ENCODE measurements around the gene STK40. TPM values are rescaled to one million over a fixed set of nuclear protein-coding genes. Genes with fewer than 3 reads are reported as not detected.

Gene STK40
- total RNA-seq, 1 experiment from 2014 or later: 49.6 TPM

DNA sequence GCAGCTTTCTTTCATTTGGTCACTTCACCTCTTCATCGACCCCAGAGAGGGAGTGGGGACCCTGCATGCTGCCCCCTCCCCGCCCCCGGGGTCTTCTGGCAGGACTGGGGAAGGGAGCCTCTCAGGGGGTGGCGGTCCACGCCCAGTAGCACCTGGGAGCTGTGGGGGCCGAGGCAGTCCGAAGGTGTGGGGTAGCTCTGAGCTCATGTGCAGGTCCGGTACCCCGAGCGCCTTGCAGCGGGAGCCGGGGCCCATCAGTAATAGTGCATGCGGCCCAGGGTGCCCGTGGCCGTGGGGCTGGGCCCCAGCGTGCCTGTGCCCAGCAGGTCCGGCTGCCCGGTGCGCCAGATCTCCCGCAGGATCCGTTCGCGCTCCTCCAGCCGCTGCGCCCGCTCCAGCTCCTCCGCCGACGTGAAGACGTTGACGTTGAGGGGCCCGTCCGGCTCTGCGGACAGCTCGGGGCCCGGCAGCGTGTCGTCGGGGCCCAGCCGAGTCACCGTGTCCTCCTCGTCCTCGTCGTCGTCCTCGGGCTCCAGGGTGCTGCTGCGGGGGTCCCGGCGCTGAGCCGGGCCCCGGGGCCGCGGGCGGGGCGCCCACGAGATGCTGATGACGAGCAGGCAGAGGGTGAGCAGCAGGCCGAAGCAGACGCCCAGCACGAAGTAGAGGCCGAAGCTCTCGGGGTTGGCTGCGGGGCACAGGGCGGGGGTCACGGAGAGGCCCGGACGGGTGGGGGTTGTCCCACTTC lies 63.5 kb downstream of the STK40 start:
- ATAC-seq: peak; percentile 26
- intact Hi-C loops (cut with micrococcal nuclease; ENCODE audit: unreplicated experiment) (no loop called here), in situ Hi-C loops (cut with HindIII; ENCODE audit: low pct_unique_long_range_greater_than_20kb, low sequenced_read_pairs) (no loop called here)

DNA sequence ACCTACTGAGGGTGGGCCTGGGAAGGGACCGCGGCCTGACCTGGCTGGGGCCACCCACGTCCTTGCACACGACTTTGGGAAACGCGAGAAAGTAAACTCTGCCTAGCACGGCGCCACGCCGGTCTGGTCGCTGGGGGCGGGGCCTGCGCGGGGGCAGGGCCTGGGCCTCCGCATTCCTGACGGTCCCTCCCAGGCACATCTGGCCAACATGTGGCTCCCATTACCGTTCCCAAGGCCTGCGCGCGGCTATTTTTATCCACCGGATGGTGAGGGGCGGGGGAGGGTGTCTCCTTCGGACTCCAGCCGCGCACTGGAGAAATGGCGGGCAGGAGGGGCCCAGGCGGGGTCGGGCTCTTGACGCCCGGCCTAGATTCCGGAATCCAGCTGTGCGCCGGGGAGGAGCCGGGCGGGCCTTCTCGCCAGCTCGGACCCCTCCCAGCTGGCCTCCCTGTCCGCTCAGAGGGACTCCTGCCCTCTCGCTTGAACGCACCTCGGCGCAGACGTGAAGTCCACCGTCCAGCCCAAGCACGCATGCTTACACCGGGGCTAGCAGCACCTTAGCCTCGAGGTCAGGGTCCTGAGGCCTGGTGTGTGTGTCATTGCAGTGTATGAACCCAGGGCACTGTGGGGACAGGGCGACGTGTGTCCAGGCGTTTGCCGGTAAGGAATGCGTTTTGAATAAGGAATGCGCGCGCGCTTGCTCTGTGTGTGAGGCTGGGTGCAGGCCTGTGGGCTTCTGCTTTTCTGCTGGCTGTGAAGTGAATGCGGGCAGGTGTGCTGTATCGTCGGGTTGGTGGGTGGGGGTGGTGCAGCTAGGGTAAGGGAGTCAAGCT lies 64.4 kb downstream of the STK40 start:
- Histone ChIP-seq H3K4me3 (ENCODE audit: low read depth in 2 of 2, low read length in 2 of 2) (peak overlapping the region; percentile 16 to 72; a peak in 2 of 4 replicates), H3K27me3 (ENCODE audit: control insufficient read depth, insufficient read depth, low read length) (no peaks in the 10 kb centered on the region), H3K36me3 (ENCODE audit: control insufficient read depth, insufficient read depth, low read length) (no peaks in the 10 kb centered on the region), H3K27ac (ENCODE audit: low read length) (peak overlapping the region; percentile 81), H3K4me1 (ENCODE audit: control insufficient read depth, insufficient read depth, low read length) (peaks cover 19% of the 10 kb centered on the region), H3K9me3 (ENCODE audit: control insufficient read depth, insufficient read depth, low read depth, low read length) (no peaks in the 10 kb centered on the region)
- in situ Hi-C loops (cut with HindIII; ENCODE audit: low pct_unique_long_range_greater_than_20kb, low sequenced_read_pairs): no loop called here
- no peak for TF ChIP-seq TCF7L2 (IDR thresholded peaks at IDR 0.05; ENCODE audit: low read depth, low read length)
- no peak for TF ChIP-seq SIN3A (IDR thresholded peaks at IDR 0.05; ENCODE audit: borderline replicate concordance, insufficient read depth, low read depth, low read length)
- TF ChIP-seq, protein P1, sequence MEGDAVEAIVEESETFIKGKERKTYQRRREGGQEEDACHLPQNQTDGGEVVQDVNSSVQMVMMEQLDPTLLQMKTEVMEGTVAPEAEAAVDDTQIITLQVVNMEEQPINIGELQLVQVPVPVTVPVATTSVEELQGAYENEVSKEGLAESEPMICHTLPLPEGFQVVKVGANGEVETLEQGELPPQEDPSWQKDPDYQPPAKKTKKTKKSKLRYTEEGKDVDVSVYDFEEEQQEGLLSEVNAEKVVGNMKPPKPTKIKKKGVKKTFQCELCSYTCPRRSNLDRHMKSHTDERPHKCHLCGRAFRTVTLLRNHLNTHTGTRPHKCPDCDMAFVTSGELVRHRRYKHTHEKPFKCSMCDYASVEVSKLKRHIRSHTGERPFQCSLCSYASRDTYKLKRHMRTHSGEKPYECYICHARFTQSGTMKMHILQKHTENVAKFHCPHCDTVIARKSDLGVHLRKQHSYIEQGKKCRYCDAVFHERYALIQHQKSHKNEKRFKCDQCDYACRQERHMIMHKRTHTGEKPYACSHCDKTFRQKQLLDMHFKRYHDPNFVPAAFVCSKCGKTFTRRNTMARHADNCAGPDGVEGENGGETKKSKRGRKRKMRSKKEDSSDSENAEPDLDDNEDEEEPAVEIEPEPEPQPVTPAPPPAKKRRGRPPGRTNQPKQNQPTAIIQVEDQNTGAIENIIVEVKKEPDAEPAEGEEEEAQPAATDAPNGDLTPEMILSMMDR (IDR thresholded peaks at IDR 0.05): no peak
- TF ChIP-seq POLR2AphosphoS5 (IDR thresholded peaks at IDR 0.05; ENCODE audit: low read depth, low read length): peak; percentile 53
- TF ChIP-seq, protein P2, sequence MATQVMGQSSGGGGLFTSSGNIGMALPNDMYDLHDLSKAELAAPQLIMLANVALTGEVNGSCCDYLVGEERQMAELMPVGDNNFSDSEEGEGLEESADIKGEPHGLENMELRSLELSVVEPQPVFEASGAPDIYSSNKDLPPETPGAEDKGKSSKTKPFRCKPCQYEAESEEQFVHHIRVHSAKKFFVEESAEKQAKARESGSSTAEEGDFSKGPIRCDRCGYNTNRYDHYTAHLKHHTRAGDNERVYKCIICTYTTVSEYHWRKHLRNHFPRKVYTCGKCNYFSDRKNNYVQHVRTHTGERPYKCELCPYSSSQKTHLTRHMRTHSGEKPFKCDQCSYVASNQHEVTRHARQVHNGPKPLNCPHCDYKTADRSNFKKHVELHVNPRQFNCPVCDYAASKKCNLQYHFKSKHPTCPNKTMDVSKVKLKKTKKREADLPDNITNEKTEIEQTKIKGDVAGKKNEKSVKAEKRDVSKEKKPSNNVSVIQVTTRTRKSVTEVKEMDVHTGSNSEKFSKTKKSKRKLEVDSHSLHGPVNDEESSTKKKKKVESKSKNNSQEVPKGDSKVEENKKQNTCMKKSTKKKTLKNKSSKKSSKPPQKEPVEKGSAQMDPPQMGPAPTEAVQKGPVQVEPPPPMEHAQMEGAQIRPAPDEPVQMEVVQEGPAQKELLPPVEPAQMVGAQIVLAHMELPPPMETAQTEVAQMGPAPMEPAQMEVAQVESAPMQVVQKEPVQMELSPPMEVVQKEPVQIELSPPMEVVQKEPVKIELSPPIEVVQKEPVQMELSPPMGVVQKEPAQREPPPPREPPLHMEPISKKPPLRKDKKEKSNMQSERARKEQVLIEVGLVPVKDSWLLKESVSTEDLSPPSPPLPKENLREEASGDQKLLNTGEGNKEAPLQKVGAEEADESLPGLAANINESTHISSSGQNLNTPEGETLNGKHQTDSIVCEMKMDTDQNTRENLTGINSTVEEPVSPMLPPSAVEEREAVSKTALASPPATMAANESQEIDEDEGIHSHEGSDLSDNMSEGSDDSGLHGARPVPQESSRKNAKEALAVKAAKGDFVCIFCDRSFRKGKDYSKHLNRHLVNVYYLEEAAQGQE (IDR thresholded peaks at IDR 0.05; ENCODE audit: insufficient read depth in 1 of 2, low read depth in 2 of 2, low read length in 1 of 2): no peak
- BruUV-seq (replicated peaks): no TSS peak
- peak; percentile 41 for ATAC-seq
- POLR2A ChIA-PET: no interaction called here
- intact Hi-C loops (cut with micrococcal nuclease; ENCODE audit: unreplicated experiment): no loop called here
- DNase-seq (ENCODE audit: low read depth, low spot score): no peak
- CTCF ChIA-PET: interaction anchor here (0.7 kb wide), 1 partner anchor 21 kb away, joined by 8 read pairs; no protein-coding TSS in a partner anchor

More for the DNA sequence above, 63.5 kb downstream of the STK40 start:
- Histone ChIP-seq H3K4me3 (ENCODE audit: low read depth in 2 of 2, low read length in 2 of 2) (peak overlapping the region; percentile 56 to 72), H3K36me3 (ENCODE audit: control insufficient read depth, insufficient read depth, low read length) (no peaks in the 10 kb centered on the region), H3K4me1 (ENCODE audit: control insufficient read depth, insufficient read depth, low read length) (peaks cover 19% of the 10 kb centered on the region), H3K27ac (ENCODE audit: low read length) (peak overlapping the region; percentile 81), H3K9me3 (ENCODE audit: control insufficient read depth, insufficient read depth, low read depth, low read length) (no peaks in the 10 kb centered on the region), H3K27me3 (ENCODE audit: control insufficient read depth, insufficient read depth, low read length) (no peaks in the 10 kb centered on the region)
- POLR2A ChIA-PET: no interaction called here
- CTCF ChIA-PET: interaction anchor here (0.6 to 1.2 kb wide), 3 partner anchors 47 to 134 kb away, joined by 4 to 7 read pairs (median 5); no protein-coding TSS in a partner anchor
- TF ChIP-seq, protein P1 (IDR thresholded peaks at IDR 0.05): no peak
- TF ChIP-seq SIN3A (IDR thresholded peaks at IDR 0.05; ENCODE audit: borderline replicate concordance, insufficient read depth, low read depth, low read length): no peak
- TF ChIP-seq TCF7L2 (IDR thresholded peaks at IDR 0.05; ENCODE audit: low read depth, low read length): no peak
- BruUV-seq (replicated peaks): TSS peak; percentile 96
- no peak for DNase-seq (ENCODE audit: low read depth, low spot score)

All from Panc1 (cell line).